ENCODE measurements around the gene MIEF1.
"Not testable (repeated sequence)": the region's sequence is repeated elsewhere in the genome, so short reads cannot be mapped to it uniquely, and the experiment has no call there.

The MIEF1 gene

DNA sequence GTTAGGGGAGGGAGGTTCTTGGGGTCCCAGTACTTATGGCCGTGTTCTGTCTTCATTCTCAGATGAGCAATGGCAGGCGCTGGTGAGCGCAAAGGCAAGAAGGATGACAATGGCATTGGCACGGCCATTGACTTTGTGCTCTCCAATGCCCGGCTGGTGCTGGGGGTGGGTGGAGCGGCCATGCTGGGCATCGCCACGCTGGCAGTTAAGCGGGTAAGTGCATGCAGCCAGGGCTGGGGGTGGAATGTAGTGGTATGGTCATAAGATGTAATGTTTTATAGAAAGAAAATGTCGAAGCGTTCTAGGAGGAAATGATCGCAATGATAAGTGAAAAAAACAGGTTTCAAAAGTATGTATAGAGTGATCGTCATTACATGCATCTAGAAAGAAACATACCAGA is 9.1 kb downstream of the MIEF1 start:
- Mint-ChIP-seq H3K9me3 (ENCODE audit: low read depth) (no peaks in the 10 kb centered on the region), H3K27ac (no peak overlapping the region)

GRCh38 chr22:39512026-39512425 is 9.9 kb downstream of the MIEF1 start:
- peaks cover 35% of the 10 kb centered on the region for H3K4me1 Mint-ChIP-seq (ENCODE audit: low read depth)
- H3K9me3 Mint-ChIP-seq (ENCODE audit: low read depth): no peaks in the 10 kb centered on the region
- H3K36me3 Mint-ChIP-seq: no peaks in the 10 kb centered on the region
- H3K27ac Mint-ChIP-seq: no peak overlapping the region
- no peak overlapping the region for H3K4me3 Mint-ChIP-seq
- no peaks in the 10 kb centered on the region for H3K27me3 Mint-ChIP-seq

More for the DNA sequence above, 9.1 kb downstream of the MIEF1 start:
- Mint-ChIP-seq H3K4me3 (no peak overlapping the region), H3K36me3 (peaks cover 2% of the 10 kb centered on the region), H3K4me1 (ENCODE audit: low read depth) (peaks cover 39% of the 10 kb centered on the region), H3K27me3 (no peaks in the 10 kb centered on the region)

DNA sequence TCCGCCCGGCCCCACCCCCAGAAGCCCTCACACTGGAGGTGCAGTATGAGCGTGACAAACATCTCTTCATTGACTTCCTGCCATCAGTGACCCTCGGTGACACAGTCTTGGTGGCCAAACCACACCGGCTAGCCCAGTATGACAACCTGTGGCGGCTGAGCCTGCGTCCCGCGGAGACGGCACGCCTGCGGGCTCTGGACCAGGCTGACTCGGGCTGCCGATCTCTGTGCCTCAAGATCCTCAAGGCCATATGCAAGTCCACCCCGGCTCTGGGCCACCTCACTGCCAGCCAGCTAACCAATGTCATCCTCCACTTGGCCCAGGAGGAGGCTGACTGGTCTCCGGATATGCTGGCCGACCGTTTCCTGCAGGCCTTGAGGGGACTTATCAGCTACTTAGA is 11.7 kb downstream of the MIEF1 start:
- Mint-ChIP-seq H3K4me3 (no peak overlapping the region), H3K4me1 (ENCODE audit: low read depth) (peaks cover 29% of the 10 kb centered on the region), H3K27ac (no peak overlapping the region), H3K9me3 (ENCODE audit: low read depth) (no peaks in the 10 kb centered on the region), H3K36me3 (no peaks in the 10 kb centered on the region), H3K27me3 (no peaks in the 10 kb centered on the region)

DNA sequence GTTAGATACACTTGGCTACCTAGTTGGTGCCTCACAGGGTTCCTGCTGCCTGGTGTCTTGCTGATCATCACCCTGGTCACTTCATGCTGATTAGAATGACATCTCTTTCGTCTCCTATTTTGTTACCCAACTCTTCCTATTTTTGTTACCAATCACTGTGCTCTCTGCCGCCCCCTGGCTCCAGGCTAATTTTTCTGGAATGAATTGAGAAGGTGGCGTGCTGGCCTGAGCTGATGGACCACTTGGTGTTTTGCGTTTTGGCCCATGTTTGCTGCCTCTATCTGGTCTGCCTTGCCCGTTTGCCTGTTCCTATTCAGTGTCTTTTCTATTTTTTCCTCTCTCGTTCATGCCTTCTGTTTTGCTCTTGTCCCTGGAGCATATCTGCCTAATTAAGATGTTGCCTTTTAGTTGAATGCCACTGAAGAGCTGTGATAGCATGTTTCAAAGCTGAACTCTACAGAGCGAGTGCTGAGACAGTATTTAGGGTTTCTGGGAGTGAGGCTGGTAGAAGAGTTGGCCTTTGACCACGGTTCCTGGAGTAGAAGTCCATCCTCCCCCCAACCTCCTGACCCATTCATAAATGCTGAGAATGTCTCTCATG is 12.4 kb downstream of the MIEF1 start:
- Mint-ChIP-seq H3K4me3 (no peak overlapping the region), H3K36me3 (no peaks in the 10 kb centered on the region), H3K27ac (peak overlapping the region; percentile 25), H3K9me3 (ENCODE audit: low read depth) (no peaks in the 10 kb centered on the region), H3K4me1 (ENCODE audit: low read depth) (peaks cover 30% of the 10 kb centered on the region), H3K27me3 (no peaks in the 10 kb centered on the region)

- H3K27me3 Mint-ChIP-seq: no peaks in the 10 kb centered on the region
- peak overlapping the region; percentile 79 for H3K27ac Mint-ChIP-seq
- no peak overlapping the region for H3K4me3 Mint-ChIP-seq
- H3K9me3 Mint-ChIP-seq (ENCODE audit: low read depth): no peaks in the 10 kb centered on the region
- peaks cover 25% of the 10 kb centered on the region for H3K4me1 Mint-ChIP-seq (ENCODE audit: low read depth)
- H3K36me3 Mint-ChIP-seq: no peaks in the 10 kb centered on the region
Measured at GRCh38 chr22:39515266-39516050, 13.4 kb downstream of the MIEF1 start.

DNA sequence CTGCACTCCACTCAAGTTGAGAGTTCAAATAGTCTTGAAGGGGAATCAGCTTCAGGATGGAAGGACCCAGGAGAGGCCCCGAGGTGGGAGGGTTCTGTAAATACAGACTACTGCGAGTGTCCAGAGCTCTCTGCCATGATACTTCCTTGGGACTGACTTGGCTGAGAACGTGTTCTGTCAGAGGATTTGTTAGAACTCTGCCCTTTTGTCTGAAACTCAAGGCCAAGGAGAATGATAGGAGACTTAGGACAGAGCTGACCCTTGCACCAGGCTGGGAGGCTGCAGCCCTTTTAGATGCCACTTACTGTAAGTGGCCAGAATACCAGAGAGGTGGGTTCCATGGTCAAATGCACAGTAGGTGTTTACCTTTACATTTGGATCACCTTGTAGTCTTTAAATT is 15.4 kb downstream of the MIEF1 start:
- Mint-ChIP-seq H3K4me3 (no peak overlapping the region), H3K9me3 (ENCODE audit: low read depth) (no peaks in the 10 kb centered on the region), H3K4me1 (ENCODE audit: low read depth) (peaks cover 34% of the 10 kb centered on the region), H3K27ac (no peak overlapping the region), H3K36me3 (peaks cover 12% of the 10 kb centered on the region), H3K27me3 (no peaks in the 10 kb centered on the region)

DNA sequence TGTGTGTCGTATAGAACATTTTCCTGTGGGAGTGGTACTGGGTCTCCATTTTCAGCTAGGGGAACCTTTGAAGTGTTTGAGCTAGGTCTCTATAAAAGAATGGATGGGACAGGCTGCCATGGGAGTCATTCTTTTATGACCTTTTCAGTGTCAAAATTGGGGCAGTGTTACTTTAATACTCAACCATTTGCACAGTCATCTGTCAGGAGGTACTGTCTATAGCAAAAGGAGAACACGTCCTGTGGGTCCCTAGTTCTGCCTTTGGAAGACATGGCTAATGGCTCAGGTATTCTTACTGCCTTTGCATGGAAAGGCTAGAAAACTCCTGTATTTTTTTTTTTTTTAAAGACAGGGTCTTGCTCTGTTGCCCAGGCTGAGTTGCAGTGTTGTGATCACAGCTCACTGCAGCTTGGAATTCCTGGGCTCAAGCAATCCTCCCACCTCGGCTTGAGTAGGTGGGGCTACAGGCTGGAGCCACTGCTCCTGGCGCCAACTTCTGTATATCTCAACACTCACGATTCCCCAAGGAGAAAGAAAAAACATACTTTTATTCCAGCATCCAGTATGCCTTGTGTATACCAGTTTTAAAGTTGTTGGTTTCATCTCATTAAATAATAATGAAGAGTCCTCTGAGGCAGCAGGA is 16.2 kb downstream of the MIEF1 start:
- H3K9me3 Mint-ChIP-seq (ENCODE audit: low read depth): no peaks in the 10 kb centered on the region
- H3K36me3 Mint-ChIP-seq: peaks cover 16% of the 10 kb centered on the region
- H3K27me3 Mint-ChIP-seq: no peaks in the 10 kb centered on the region
- H3K27ac Mint-ChIP-seq: peak overlapping the region; percentile 100
- peaks cover 42% of the 10 kb centered on the region for H3K4me1 Mint-ChIP-seq (ENCODE audit: low read depth)
- peak overlapping the region; percentile 96 for H3K4me3 Mint-ChIP-seq

DNA sequence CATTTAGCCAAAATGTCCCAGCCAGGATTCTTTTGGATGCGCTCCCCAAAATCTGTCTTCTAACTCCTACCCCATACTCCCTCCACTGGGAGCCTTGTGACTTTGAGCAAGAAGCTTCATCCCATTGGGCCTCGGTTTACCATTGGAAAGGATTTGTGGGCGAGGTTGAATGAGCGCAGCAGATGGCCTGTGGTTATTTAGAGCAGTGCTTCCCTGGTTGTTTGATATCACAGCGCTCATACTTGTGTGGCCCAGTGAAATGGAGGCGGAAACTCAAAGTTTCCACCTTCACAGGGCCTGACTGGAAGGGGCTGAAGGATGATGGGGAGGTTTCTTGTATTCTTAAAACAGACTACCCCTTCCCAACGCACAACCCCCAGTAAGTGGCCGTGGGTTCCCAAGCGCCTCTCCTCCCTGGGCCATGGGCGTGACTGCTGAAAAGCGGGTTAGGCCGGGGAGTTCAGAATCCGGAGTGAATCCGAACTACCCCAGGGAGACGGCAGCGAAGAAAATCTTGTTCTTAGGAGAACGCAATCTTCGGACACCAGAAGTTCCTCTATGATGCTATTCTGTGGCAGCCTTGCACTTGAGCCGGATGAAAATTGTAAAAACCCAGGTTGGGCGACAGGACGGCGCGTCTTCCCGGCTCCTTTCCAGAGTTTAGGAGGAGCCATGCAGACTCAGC is 17.0 kb downstream of the MIEF1 start:
- Mint-ChIP-seq H3K36me3 (peaks cover 18% of the 10 kb centered on the region), H3K9me3 (ENCODE audit: low read depth) (no peaks in the 10 kb centered on the region), H3K4me1 (ENCODE audit: low read depth) (peaks cover 46% of the 10 kb centered on the region), H3K27me3 (no peaks in the 10 kb centered on the region), H3K27ac (peak overlapping the region; percentile 100), H3K4me3 (peak overlapping the region; percentile 96)

DNA sequence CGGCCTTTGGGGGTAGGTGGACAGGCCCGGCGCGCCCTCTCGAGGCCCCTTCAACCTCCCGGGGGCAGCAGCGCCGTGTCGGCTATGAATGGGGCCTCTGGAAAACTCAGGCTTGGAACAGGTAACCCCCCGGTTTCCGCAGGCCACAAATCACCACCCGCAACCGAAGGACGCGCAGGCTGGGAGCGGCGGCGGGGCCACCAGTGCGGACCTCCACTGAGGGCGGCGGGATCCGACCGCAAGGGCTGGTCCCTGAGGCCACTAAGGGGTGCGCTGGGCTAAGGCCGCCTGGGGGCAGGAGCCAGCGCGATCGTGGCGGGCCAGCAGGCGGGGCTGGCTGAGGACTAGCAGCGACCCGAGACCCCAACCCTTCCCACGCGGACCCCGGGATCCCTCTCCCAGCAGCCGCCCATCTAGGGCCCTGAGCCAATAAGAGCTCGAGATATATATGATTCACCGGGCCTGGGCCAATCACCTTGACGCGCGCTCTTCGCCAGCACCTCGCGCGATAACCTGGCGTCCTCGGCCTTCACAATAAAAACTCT is 17.7 kb downstream of the MIEF1 start:
- H3K4me1 Mint-ChIP-seq (ENCODE audit: low read depth): peaks cover 45% of the 10 kb centered on the region
- peak overlapping the region; percentile 100 for H3K27ac Mint-ChIP-seq
- no peaks in the 10 kb centered on the region for H3K27me3 Mint-ChIP-seq
- peak overlapping the region; percentile 96 for H3K4me3 Mint-ChIP-seq
- H3K9me3 Mint-ChIP-seq (ENCODE audit: low read depth): no peaks in the 10 kb centered on the region
- peaks cover 18% of the 10 kb centered on the region for H3K36me3 Mint-ChIP-seq

- H3K4me1 Mint-ChIP-seq (ENCODE audit: low read depth): peaks cover 50% of the 10 kb centered on the region
- peak within 1 kb of the TSS; percentile 100 for H3K27ac Mint-ChIP-seq
- H3K27me3 Mint-ChIP-seq: no peaks in the 10 kb centered on the region
- H3K36me3 Mint-ChIP-seq: peaks cover 18% of the 10 kb centered on the region
- no peaks in the 10 kb centered on the region for H3K9me3 Mint-ChIP-seq (ENCODE audit: low read depth)
- peak within 1 kb of the TSS; percentile 96 for H3K4me3 Mint-ChIP-seq
Measured at GRCh38 chr22:39520226-39521105, 18.4 kb downstream of the MIEF1 start, which contains the start of gene ATF4. Gene ATF4 (plus strand): TSS chr22:39520562. CDS start chr22:39521446, 884 bp downstream.

DNA sequence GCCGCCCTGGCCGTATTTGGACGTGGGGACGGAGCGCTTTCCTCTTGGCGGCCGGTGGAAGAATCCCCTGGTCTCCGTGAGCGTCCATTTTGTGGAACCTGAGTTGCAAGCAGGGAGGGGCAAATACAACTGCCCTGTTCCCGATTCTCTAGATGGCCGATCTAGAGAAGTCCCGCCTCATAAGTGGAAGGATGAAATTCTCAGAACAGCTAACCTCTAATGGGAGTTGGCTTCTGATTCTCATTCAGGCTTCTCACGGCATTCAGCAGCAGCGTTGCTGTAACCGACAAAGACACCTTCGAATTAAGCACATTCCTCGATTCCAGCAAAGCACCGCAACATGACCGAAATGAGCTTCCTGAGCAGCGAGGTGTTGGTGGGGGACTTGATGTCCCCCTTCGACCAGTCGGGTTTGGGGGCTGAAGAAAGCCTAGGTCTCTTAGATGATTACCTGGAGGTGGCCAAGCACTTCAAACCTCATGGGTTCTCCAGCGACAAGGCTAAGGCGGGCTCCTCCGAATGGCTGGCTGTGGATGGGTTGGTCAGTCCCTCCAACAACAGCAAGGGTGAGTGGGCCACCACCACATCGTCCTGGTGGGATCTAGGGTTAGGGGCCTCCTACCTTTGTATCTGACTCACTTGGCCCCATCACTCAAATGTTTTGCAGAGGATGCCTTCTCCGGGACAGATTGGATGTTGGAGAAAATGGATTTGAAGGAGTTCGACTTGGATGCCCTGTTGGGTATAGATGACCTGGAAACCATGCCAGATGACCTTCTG is 19.2 kb downstream of the MIEF1 start:
- not testable (repeated sequence) for H3K9me3 Mint-ChIP-seq (ENCODE audit: low read depth); H3K27me3 Mint-ChIP-seq
- H3K27ac Mint-ChIP-seq: peak overlapping the region; percentile 100
- peaks cover 50% of the 10 kb centered on the region for H3K4me1 Mint-ChIP-seq (ENCODE audit: low read depth)
- peak overlapping the region; percentile 96 for H3K4me3 Mint-ChIP-seq
- peaks cover 18% of the 10 kb centered on the region for H3K36me3 Mint-ChIP-seq

DNA sequence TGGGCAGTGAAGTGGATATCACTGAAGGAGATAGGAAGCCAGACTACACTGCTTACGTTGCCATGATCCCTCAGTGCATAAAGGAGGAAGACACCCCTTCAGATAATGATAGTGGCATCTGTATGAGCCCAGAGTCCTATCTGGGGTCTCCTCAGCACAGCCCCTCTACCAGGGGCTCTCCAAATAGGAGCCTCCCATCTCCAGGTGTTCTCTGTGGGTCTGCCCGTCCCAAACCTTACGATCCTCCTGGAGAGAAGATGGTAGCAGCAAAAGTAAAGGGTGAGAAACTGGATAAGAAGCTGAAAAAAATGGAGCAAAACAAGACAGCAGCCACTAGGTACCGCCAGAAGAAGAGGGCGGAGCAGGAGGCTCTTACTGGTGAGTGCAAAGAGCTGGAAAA is 20.0 kb downstream of the MIEF1 start:
- Mint-ChIP-seq H3K4me3 (peak overlapping the region; percentile 96), H3K4me1 (ENCODE audit: low read depth) (peaks cover 51% of the 10 kb centered on the region), H3K27ac (peak overlapping the region; percentile 100), H3K36me3 (peaks cover 18% of the 10 kb centered on the region)
- H3K9me3 Mint-ChIP-seq (ENCODE audit: low read depth); H3K27me3 Mint-ChIP-seq: not testable (repeated sequence)

DNA sequence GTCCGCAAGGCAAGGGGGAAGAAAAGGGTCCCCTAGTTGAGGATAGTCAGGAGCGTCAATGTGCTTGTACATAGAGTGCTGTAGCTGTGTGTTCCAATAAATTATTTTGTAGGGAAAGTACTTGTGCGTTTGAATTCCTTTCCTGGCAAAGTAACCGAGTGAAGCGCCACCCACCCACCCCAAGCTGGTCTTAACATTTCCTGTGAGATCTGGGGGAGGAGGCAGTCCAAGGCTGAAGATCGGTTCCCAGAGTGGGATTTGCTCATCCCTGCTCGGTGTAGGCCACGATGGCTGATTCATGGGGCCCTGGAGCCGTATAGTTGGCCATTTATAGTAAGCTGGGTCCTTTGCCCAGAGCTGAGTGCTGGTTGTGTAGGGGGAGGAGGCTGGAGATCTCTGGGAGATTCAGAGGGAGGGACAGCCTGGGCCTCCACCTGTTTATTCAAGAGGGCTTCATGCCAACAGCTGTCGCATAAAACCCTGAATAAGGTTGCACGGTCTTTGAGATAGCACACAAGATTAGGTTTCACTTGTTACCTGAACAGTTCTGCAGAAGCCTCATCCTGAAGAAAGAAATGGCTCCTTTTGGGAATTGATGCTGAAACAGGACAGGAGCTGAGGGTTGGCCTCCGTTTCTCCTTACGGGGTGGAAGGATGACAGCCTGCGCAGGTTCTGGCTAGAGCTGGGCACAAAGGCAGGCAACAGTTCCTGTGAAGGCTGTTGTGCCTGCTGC is 20.6 kb downstream of the MIEF1 start:
- Mint-ChIP-seq H3K4me3 (peak overlapping the region; percentile 96), H3K27ac (peak overlapping the region; percentile 100)

More for the DNA sequence above, 20.6 kb downstream of the MIEF1 start:
- peaks cover 57% of the 10 kb centered on the region for H3K4me1 Mint-ChIP-seq (ENCODE audit: low read depth)
- H3K27me3 Mint-ChIP-seq: no peaks in the 10 kb centered on the region
- H3K9me3 Mint-ChIP-seq (ENCODE audit: low read depth): no peaks in the 10 kb centered on the region
- peaks cover 18% of the 10 kb centered on the region for H3K36me3 Mint-ChIP-seq
